BLaER1 treated with 17β-estradiol and CSF1 and Interleukin-3, amounts not matched to agents 10 nM and 100 nM (cell line): ENCODE results near the gene LMNTD2.

ENCODE experiments used
- H3K27ac ChIP-seq, 11 experiments: shearing (Covaris generic); formaldehyde crosslinking; 2 replicates each; pipeline ENCODE4 v1.8.1; 2022
- H3K27me3 ChIP-seq, 11 experiments: shearing (Covaris generic); formaldehyde crosslinking; 2 replicates each; pipeline ENCODE4 v1.8.1; 2022
- H3K36me3 ChIP-seq, 11 experiments: shearing (Covaris generic); formaldehyde crosslinking; 2 replicates each; pipeline ENCODE4 v1.8.1; 2022
- H3K4me1 ChIP-seq, 10 experiments: shearing (Covaris generic); formaldehyde crosslinking; 2 replicates each; pipeline ENCODE4 v1.8.1; 2022
- H3K4me2 ChIP-seq, 11 experiments: shearing (Covaris generic); formaldehyde crosslinking; 2 replicates each; pipeline ENCODE4 v1.8.1; 2022
- H3K4me3 ChIP-seq, 10 experiments: shearing (Covaris generic); formaldehyde crosslinking; 2 replicates each; pipeline ENCODE4 v1.8.1; 2022
- H3K9ac ChIP-seq, 11 experiments: shearing (Covaris generic); formaldehyde crosslinking; 2 replicates each; pipeline ENCODE4 v1.8.1; 2022
- H3K9me3 ChIP-seq, 11 experiments: shearing (Covaris generic); formaldehyde crosslinking; replicated peaks in 1 of 11; 2 replicates each; pipeline ENCODE4 v1.8.1; 2022
- H4K20me1 ChIP-seq, 11 experiments: shearing (Covaris generic); formaldehyde crosslinking; 2 replicates each; pipeline ENCODE4 v1.8.1; 2022
- Cebpa-rat ChIP-seq, 11 experiments: shearing (Covaris generic); IDR thresholded peaks; 2 replicates each; pipeline ENCODE4 v1.8.1; 2022

LMNTD2 gene

GRCh38 chr11:567629-568292 lies 7.2 kb upstream of the LMNTD2 start:
- Histone ChIP-seq H3K9ac (peak overlapping the region; percentile 87 to 98 (median 92)), H3K4me3 (peak overlapping the region; percentile 74 to 93 (median 79)), H3K4me2 (peak overlapping the region; percentile 93 to 100 (median 98)), H3K9me3 (no peaks in the 10 kb centered on the region), H4K20me1 (peaks cover 4 to 52% (median 34%) of the 10 kb centered on the region in 11 experiments; a peak in 17 of 22 replicates), H3K27ac (peak overlapping the region; percentile 44 to 97 (median 89); a peak in 19 of 22 replicates), H3K36me3 (peaks cover 0 to 16% (median 0%) of the 10 kb centered on the region in 11 experiments; a peak in 7 of 22 replicates), H3K27me3 (peaks cover 0 to 5% (median 0%) of the 10 kb centered on the region in 11 experiments; a peak in 1 of 22 replicates), H3K4me1 (peaks cover 35 to 59% (median 40%) of the 10 kb centered on the region in 10 experiments)
- no peak for TF ChIP-seq Cebpa-rat (IDR thresholded peaks at IDR 0.05)

- peaks cover 0 to 5% (median 0%) of the 10 kb centered on the region in 11 experiments; a peak in 1 of 22 replicates for H3K27me3 ChIP-seq
- H4K20me1 ChIP-seq = peaks cover 10 to 58% (median 34%) of the 10 kb centered on the region in 11 experiments; a peak in 20 of 22 replicates
- H3K36me3 ChIP-seq = peaks cover 0 to 21% (median 0%) of the 10 kb centered on the region in 11 experiments; a peak in 7 of 22 replicates
- peak overlapping the region in 1 of 11 experiments; percentile 97; a peak in 1 of 22 replicates for H3K27ac ChIP-seq
- peaks cover 36 to 63% (median 42%) of the 10 kb centered on the region in 10 experiments for H3K4me1 ChIP-seq
- H3K9ac ChIP-seq = peak overlapping the region; percentile 87 to 98 (median 92); a peak in 17 of 22 replicates
- peak overlapping the region; percentile 93 to 100 (median 98) for H3K4me2 ChIP-seq
- H3K9me3 ChIP-seq = no peaks in the 10 kb centered on the region
- TF ChIP-seq Cebpa-rat (IDR thresholded peaks at IDR 0.05) = no peak
- peak overlapping the region; percentile 74 to 93 (median 79); a peak in 16 of 20 replicates for H3K4me3 ChIP-seq
These were observed 6.6 kb upstream of the LMNTD2 start for GRCh38 chr11:567011-567628.

DNA sequence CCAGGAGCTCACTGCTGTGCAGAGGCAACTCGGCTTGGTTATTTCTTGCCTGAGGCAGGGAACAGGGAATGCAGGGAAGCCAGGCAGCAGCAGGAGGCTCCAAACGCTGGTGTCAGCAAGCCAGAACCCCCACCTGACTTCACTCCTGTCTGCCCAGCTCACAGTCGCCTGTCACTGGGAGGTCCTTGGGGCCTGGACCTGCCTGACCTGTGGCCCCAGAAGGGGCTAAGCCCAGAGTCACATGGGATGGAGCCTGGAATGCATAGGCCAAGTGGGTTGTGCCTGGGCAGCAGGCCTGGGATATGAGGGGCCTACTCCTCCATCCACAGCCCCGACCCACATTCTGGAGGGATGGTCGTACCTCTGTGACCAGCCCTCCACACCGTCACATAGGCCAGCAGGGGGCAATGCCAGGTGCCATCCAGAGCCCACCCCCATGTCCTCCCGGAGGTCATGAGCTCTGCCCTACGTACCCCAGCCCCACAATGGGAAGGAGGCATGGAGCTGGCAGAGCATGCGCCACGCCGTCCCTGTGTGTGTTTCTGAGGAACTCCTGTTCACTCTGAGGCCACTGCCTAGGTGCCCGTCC lies 5.5 kb upstream of the LMNTD2 start:
- H4K20me1 ChIP-seq = peaks cover 17 to 67% (median 42%) of the 10 kb centered on the region in 11 experiments; a peak in 21 of 22 replicates
- TF ChIP-seq Cebpa-rat (IDR thresholded peaks at IDR 0.05) = no peak
- peak overlapping the region in 5 of 11 experiments; percentile 26 to 98 (median 91); a peak in 4 of 22 replicates for H3K9ac ChIP-seq
- H3K4me2 ChIP-seq = peak overlapping the region; percentile 30 to 100 (median 97); a peak in 15 of 22 replicates
- peaks cover 0 to 22% (median 0%) of the 10 kb centered on the region in 11 experiments; a peak in 7 of 22 replicates for H3K36me3 ChIP-seq
- peak overlapping the region in 1 of 10 experiments; percentile 93; a peak in 1 of 20 replicates for H3K4me3 ChIP-seq
- peaks cover 43 to 71% (median 51%) of the 10 kb centered on the region in 10 experiments for H3K4me1 ChIP-seq
- H3K9me3 ChIP-seq = no peaks in the 10 kb centered on the region
- H3K27me3 ChIP-seq = peaks cover 0 to 5% (median 0%) of the 10 kb centered on the region in 11 experiments; a peak in 1 of 22 replicates
- no peak overlapping the region; a peak in 1 of 22 replicates for H3K27ac ChIP-seq

DNA sequence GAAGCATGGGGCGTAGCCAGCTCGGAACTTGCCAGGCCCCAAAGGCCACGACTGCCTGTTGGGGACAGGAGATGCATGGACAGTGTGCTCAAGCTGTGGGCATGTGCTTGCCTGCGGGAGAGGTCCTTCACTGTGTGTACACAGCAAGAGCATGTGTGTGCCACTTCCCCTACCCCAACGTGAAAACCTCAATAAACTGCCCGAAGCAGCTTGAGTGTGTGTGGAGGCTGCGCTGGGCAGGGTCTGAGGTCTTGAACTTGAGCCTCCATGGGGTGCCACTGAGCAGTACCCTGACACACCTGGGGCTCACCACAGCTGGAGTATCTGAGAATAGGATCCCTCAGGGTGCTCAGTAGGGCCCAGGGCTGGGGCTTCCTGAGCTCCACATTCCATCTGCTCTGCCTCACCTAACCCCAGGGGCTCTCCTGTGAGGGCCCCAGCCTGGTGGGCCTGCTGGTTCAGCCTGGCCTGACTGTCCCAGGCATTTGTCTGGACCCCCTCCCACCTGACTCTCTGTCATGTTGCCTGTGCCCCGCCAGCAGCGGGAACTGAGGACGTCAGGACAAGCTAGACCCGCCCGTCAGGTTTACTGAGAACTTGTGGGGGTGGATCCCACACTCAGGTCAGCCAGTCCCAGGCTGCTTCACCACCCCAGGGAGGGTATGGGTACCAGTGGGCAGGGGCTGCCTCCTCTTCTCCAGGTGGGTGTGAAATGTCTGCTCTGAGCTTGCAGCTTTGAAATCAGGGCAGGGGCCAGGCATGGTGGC lies 3.5 kb upstream of the LMNTD2 start:
- Histone ChIP-seq H4K20me1 (peaks cover 17 to 67% (median 43%) of the 10 kb centered on the region in 11 experiments; a peak in 21 of 22 replicates), H3K4me1 (peaks cover 41 to 68% (median 48%) of the 10 kb centered on the region in 10 experiments), H3K9ac (peak overlapping the region in 2 of 11 experiments; percentile 29 to 35; a peak in 2 of 22 replicates), H3K36me3 (peaks cover 0 to 22% (median 0%) of the 10 kb centered on the region in 11 experiments; a peak in 7 of 22 replicates), H3K27me3 (peaks cover 5 to 13% (median 10%) of the 10 kb centered on the region in 11 experiments), H3K27ac (no peak overlapping the region), H3K4me2 (peak overlapping the region in 1 of 11 experiments; percentile 7; a peak in 1 of 22 replicates), H3K9me3 (no peaks in the 10 kb centered on the region), H3K4me3 (no peak overlapping the region)
- no peak for TF ChIP-seq Cebpa-rat (IDR thresholded peaks at IDR 0.05)

- Histone ChIP-seq H4K20me1 (peaks cover 17 to 67% (median 43%) of the 10 kb centered on the region in 11 experiments; a peak in 21 of 22 replicates), H3K9ac (peak overlapping the region in 2 of 11 experiments; percentile 29 to 35; a peak in 3 of 22 replicates), H3K27me3 (peaks cover 13 to 21% (median 17%) of the 10 kb centered on the region in 11 experiments), H3K4me1 (peaks cover 40 to 66% (median 46%) of the 10 kb centered on the region in 10 experiments), H3K36me3 (peaks cover 0 to 22% (median 0%) of the 10 kb centered on the region in 11 experiments; a peak in 7 of 22 replicates), H3K4me2 (peak overlapping the region in 1 of 11 experiments; percentile 24; a peak in 2 of 22 replicates), H3K4me3 (no peak overlapping the region), H3K27ac (no peak overlapping the region), H3K9me3 (no peaks in the 10 kb centered on the region)
- no peak for TF ChIP-seq Cebpa-rat (IDR thresholded peaks at IDR 0.05)
These were observed 2.7 kb upstream of the LMNTD2 start for GRCh38 chr11:563066-563811.

- peak overlapping the region in 9 of 10 experiments; percentile 77 to 99 (median 97); a peak in 14 of 20 replicates for H3K4me3 ChIP-seq
- H3K4me1 ChIP-seq = peaks cover 33 to 60% (median 39%) of the 10 kb centered on the region in 10 experiments
- TF ChIP-seq Cebpa-rat (IDR thresholded peaks at IDR 0.05) = no peak
- peaks cover 17 to 63% (median 41%) of the 10 kb centered on the region in 11 experiments; a peak in 21 of 22 replicates for H4K20me1 ChIP-seq
- H3K27me3 ChIP-seq = peaks cover 24 to 32% (median 28%) of the 10 kb centered on the region in 11 experiments
- H3K4me2 ChIP-seq = peak overlapping the region; percentile 93 to 100 (median 98)
- H3K36me3 ChIP-seq = peaks cover 0 to 22% (median 0%) of the 10 kb centered on the region in 11 experiments; a peak in 7 of 22 replicates
- peak overlapping the region in 8 of 11 experiments; percentile 72 to 83 (median 78); a peak in 13 of 22 replicates for H3K9ac ChIP-seq
- H3K27ac ChIP-seq = no peak overlapping the region
- H3K9me3 ChIP-seq = no peaks in the 10 kb centered on the region
These were observed 1.6 kb upstream of the LMNTD2 start for GRCh38 chr11:562046-562645.
